Activated T-cell treated with anti-CD3 and anti-CD28 coated beads, Interleukin-2, amount 50 U/mL, for 24 hours (primary cell): Measurements from ENCODE around the gene EFCC1.

Experiments used
- DNase-seq: peaks from one replicate; pipeline ENCODE4 v3.0.0-alpha.2; 2020
- H3K27ac Mint-ChIP-seq: 2 replicates; pipeline ENCODE4 v1.8.0; 2020; ENCODE audit warnings: mild to moderate bottlenecking, mixed read lengths
- H3K27me3 Mint-ChIP-seq: 2 replicates; pipeline ENCODE4 v1.8.0; 2020; ENCODE audit warnings: mixed read lengths
- H3K36me3 Mint-ChIP-seq: 2 replicates; pipeline ENCODE4 v1.8.0; 2020; ENCODE audit warnings: low read depth, mixed read lengths
- H3K4me1 Mint-ChIP-seq: 2 replicates; pipeline ENCODE4 v1.8.0; 2020; ENCODE audit warnings: low read depth, mixed read lengths
- H3K4me3 Mint-ChIP-seq: 2 replicates; pipeline ENCODE4 v1.8.0; 2020; ENCODE audit warnings: mild to moderate bottlenecking, moderate library complexity, mixed read lengths
- H3K9me3 Mint-ChIP-seq: 2 replicates; pipeline ENCODE4 v1.8.0; 2020; ENCODE audit warnings: mixed read lengths

The EFCC1 gene

DNA sequence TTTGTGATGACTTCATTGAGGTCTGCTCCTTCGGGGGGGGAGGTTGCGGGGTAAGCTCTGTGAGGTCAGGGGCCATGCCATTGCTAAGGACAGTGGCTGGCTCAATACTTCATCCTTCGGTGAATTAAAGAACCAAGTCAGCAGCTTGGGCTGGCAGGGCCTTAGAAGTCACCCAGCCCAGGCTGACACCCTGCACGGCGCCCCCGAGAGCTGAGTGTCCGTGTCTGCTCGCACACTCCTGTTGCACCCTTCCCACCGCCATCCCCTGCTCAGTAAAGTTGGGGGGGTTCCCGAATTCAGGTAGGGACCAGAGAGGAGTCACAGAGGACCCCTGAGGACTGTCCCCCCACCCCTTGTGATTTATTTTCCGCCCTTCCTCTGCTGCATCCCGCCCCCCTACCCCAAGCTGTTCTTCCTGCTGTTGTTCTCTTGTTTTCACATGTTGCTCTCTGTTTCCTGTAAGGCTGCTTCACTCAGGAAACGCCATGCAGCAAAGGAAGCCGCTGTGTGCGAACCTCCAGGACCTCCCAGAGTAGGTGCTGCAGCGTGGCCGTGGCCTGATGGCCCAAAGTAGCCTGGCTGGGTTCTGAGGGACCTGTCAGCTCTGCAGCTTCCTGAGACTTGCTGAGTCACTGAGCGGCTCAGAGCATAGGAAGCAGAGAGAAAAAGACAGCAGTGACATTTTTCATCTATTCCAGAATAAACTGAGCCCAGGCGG lies 14.4 kb downstream of the EFCC1 start:
- H3K36me3 Mint-ChIP-seq: no peaks in the 10 kb centered on the region
- H3K27me3 Mint-ChIP-seq: no peaks in the 10 kb centered on the region
- peaks cover 39% of the 10 kb centered on the region for H3K4me1 Mint-ChIP-seq
- peak overlapping the region; percentile 97 for H3K27ac Mint-ChIP-seq
- peak; percentile 75 for DNase-seq
- H3K4me3 Mint-ChIP-seq: peak overlapping the region; percentile 70
- H3K9me3 Mint-ChIP-seq: no peaks in the 10 kb centered on the region

DNA sequence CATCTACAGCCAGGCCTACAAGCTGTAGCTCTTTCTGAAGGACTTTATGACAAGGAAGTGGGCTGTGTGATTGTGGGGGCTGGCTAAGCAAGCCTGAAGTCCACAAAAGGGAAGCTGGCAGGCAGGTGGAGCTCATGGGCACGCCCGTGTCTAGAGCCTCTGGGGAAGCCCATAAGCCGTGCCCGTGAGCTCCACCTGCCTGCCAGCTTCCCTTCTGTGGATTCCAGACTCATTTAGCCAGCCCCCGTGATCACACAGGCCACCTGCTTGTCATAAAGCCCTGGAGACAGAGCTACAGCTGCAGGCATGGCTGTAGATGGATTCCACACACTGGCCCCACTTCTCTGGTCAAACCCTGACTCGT lies 15.2 kb downstream of the EFCC1 start:
- Mint-ChIP-seq H3K27me3 (no peaks in the 10 kb centered on the region), H3K4me3 (peak overlapping the region; percentile 70), H3K36me3 (no peaks in the 10 kb centered on the region), H3K4me1 (peaks cover 39% of the 10 kb centered on the region), H3K9me3 (no peaks in the 10 kb centered on the region), H3K27ac (peak overlapping the region; percentile 97)
- peak; percentile 75 for DNase-seq

DNA sequence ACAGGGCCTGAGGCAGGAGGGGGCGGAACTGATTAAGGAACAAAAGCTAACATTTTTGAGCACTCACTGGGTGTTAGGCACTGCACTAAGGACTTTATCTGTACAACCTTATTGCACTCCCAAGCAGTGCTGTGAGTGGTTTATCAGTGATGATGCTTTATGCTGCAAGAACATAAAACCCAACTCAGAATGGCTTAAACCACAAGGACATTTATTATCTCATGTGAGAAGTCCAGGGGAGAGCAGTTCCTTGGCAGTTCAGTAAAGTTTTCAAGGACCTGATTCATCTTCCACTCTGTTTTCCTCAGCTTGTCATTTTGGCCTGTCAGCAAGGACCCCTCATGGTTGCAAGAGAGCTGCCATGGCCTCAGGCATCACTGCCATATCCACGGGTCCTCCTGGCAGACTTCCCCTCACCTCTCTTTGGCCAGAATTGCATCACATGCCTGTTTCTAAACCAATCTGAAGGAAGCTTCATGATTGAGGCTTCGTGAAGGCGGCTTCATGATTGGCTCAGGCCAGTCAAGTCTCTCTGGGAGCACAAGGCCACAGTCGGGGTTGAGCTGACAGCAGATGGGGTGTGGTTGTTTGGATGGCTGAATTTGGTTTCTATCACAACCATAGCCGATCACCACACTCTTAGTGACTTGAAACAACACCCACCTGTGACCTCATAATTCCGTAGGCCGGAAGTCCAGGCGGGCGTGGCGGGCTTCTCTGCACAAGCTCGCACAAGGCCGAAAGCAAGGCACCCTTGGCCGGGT lies 15.8 kb downstream of the EFCC1 start:
- Mint-ChIP-seq H3K27me3 (no peaks in the 10 kb centered on the region), H3K4me3 (no peak overlapping the region), H3K9me3 (no peaks in the 10 kb centered on the region), H3K36me3 (no peaks in the 10 kb centered on the region), H3K4me1 (peaks cover 39% of the 10 kb centered on the region), H3K27ac (peak overlapping the region; percentile 97)
- no peak for DNase-seq

DNA sequence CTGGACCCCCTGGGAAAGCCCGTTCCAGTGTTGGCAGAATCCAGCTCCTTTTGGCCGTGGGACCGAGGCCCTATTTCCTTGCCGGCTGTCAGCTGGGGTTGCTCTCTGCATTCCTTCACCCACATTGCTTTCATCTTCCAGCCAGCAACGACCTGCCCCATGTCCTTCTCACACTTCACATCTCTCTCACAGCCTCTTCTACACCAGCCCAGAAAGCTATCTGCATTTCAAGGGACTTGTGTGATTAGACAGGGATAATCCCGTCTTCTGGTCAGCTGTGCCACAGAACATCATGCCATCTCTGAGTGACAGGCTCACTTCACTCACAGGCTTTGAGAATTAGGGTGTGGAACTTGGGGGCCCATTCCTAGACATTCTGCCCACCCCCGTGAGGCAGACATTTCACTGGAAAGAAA lies 16.4 kb downstream of the EFCC1 start:
- no peak for DNase-seq
- peak overlapping the region; percentile 77 for H3K27ac Mint-ChIP-seq
- H3K36me3 Mint-ChIP-seq: no peaks in the 10 kb centered on the region
- no peaks in the 10 kb centered on the region for H3K9me3 Mint-ChIP-seq
- H3K4me1 Mint-ChIP-seq: peaks cover 42% of the 10 kb centered on the region
- no peak overlapping the region for H3K4me3 Mint-ChIP-seq
- no peaks in the 10 kb centered on the region for H3K27me3 Mint-ChIP-seq

DNA sequence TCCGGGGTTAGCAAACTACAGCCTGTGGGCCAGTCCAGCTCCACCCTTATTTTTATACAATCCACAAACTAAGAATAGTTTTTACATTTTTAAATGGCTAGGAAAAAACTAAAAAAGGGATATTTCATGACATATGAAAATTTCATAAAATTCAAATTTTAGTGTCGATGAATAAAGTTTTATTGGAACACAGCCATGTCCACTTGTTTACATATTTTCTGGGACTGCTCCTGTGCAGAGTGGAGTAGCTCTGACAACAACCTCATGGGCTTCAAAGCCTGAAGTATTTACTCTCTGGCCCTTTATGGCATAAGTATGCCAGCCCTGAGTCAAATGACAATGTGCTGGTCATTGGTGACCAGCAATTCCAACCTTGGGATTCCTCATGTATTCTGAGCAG lies 17.2 kb downstream of the EFCC1 start:
- no peaks in the 10 kb centered on the region for H3K27me3 Mint-ChIP-seq
- DNase-seq: no peak
- no peaks in the 10 kb centered on the region for H3K36me3 Mint-ChIP-seq
- H3K9me3 Mint-ChIP-seq: no peaks in the 10 kb centered on the region
- H3K4me1 Mint-ChIP-seq: peaks cover 45% of the 10 kb centered on the region
- H3K4me3 Mint-ChIP-seq: no peak overlapping the region
- H3K27ac Mint-ChIP-seq: peak overlapping the region; percentile 77

DNA sequence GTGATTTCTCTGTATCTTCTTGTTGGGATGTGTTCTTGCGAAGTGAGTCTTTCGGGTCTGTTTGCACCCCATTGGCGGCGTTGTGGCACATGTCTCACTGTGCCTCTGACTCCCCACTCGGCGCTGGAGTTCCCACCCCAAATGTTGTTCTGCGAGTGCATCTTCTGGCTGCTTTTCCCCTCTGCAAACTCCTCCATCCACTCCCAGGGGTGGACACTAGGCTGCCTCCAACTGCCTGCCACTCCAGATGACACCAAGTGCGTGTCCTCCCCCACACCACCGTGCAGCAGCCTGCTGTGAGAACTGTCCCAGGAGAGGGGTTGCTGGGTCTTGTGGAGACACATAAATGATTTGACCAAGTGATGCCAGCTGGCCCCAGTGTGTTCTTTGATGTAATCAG lies 17.6 kb downstream of the EFCC1 start:
- no peaks in the 10 kb centered on the region for H3K9me3 Mint-ChIP-seq
- H3K27ac Mint-ChIP-seq: no peak overlapping the region
- no peak overlapping the region for H3K4me3 Mint-ChIP-seq
- no peaks in the 10 kb centered on the region for H3K27me3 Mint-ChIP-seq
- peaks cover 45% of the 10 kb centered on the region for H3K4me1 Mint-ChIP-seq
- H3K36me3 Mint-ChIP-seq: no peaks in the 10 kb centered on the region
- no peak for DNase-seq

DNA sequence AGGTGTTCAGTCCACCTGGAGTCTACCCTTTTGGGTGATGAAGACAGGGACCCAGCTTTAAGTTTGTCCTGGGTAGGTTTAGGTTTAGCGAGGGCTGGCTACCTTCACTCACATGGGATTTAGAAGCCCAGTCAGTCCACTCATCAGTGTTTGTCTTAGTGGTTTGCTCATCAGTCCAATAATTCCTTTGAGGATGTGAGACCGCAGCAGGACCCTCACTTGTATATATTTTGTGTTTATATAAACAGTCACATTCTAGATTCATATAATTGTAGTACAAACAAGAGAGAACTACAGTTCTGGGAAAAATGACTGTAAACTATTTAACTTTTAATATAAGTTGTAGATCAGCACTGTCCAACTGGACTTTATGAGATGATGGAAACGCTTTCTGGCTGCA lies 18.2 kb downstream of the EFCC1 start:
- no peaks in the 10 kb centered on the region for H3K9me3 Mint-ChIP-seq
- no peak for DNase-seq
- no peak overlapping the region for H3K27ac Mint-ChIP-seq
- peaks cover 45% of the 10 kb centered on the region for H3K4me1 Mint-ChIP-seq
- H3K36me3 Mint-ChIP-seq: no peaks in the 10 kb centered on the region
- no peaks in the 10 kb centered on the region for H3K27me3 Mint-ChIP-seq
- no peak overlapping the region for H3K4me3 Mint-ChIP-seq

DNA sequence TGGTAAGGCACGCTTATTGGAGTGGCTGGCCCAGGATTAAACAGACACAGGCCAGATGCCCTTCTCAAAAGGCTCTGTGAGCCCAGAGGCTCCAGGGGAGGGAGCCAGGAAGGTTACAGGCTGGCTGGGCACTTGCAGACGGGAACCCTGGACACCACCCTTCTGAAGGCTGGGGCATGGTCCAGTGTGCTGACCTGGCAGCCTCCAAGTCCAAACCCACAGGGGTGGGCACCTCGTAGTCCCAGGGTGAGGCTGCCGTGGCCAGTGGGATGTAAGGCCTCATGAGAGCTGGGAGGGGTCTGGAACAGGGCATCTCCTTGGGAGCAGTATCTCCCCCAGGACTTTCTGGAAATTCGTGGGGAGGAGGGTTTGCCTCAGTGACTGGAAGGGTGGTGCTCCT lies 19.6 kb downstream of the EFCC1 start:
- H3K27ac Mint-ChIP-seq: no peak overlapping the region
- no peaks in the 10 kb centered on the region for H3K9me3 Mint-ChIP-seq
- peaks cover 35% of the 10 kb centered on the region for H3K4me1 Mint-ChIP-seq
- no peaks in the 10 kb centered on the region for H3K36me3 Mint-ChIP-seq
- no peaks in the 10 kb centered on the region for H3K27me3 Mint-ChIP-seq
- no peak overlapping the region for H3K4me3 Mint-ChIP-seq
- DNase-seq: no peak

DNA sequence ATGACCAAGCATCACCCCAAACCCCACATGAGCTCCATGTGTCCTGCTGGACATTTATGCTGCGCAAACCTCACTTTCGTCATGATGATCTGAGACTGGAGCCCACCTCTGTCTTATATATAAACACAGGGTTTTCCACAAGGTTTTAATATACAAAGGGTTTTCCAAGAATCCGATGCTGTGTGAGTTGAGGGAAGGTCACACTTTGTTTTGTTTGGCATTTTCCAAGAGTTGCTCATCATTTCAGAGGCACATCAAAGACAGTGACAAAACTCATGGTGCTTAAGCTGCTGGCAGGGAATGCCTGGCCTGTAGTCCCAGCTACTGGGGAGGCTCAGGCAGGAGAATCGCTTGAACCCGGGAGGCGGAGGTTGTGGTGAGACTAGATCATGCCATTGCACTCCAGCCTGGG lies 20.0 kb downstream of the EFCC1 start:
- H3K27me3 Mint-ChIP-seq: no peaks in the 10 kb centered on the region
- H3K27ac Mint-ChIP-seq: no peak overlapping the region
- H3K9me3 Mint-ChIP-seq: no peaks in the 10 kb centered on the region
- peaks cover 34% of the 10 kb centered on the region for H3K4me1 Mint-ChIP-seq
- DNase-seq: no peak
- H3K4me3 Mint-ChIP-seq: no peak overlapping the region
- no peaks in the 10 kb centered on the region for H3K36me3 Mint-ChIP-seq

DNA sequence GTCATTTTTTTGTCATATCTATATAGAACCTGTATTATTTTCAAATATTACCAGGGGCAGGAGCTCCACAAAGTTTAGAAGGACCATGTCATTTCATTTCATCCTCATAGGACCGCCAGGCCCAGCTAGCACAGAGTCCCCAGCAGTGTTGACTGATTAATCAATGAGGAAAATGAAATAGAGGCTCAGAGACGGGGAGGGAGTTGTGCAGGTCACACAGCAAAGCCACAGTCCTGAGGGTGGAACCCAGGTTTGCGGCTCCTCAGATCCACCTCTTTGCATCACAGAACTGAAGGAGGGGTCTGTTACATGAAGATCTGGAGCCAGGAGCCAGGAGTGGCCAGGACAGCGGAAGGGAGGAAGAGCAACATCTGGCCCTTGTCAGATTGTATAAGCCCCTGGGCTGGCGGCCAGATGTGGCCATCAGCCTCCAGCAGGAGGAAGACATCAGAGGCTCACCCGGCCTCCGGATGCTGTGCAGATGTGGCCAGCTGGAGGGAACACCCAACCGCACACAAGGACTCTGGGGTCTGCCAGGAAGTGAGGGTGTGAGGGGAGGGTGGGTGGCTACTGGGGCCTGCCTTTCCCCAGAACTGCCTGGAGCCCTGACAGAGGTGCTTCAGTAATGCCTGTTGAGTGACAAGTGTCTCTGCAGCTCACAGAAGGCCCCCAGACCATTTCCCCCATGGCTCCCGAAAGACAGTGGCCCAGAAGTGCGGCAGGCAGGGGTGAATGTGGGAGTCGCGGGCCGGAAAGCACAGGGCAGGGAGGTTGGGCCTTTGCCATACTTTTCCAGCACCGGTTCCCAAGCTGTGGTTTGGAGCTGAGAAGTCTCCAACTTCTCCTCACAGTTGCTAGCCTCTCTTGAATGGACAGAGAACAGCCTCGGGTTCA lies 21.3 kb downstream of the EFCC1 start:
- H3K27ac Mint-ChIP-seq: no peak overlapping the region
- peaks cover 31% of the 10 kb centered on the region for H3K4me1 Mint-ChIP-seq
- H3K36me3 Mint-ChIP-seq: no peaks in the 10 kb centered on the region
- H3K4me3 Mint-ChIP-seq: no peak overlapping the region
- no peaks in the 10 kb centered on the region for H3K27me3 Mint-ChIP-seq
- no peaks in the 10 kb centered on the region for H3K9me3 Mint-ChIP-seq
- DNase-seq: no peak

DNA sequence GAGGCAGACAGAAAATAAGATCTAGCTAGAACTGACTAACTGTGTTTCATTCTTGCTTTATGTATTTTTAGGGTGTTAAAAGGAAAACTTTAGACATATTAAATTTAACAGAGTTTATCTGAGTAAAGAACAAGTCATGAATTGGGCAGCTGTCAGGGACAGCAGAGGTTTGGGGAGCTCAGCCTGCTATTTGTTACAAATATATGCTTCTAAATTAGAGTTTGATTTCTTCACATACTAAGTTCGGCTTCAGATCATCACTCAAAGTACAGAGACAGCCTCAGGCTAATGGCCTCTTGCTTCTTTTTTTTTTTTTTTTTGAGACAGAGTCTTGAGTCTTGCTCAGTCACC lies 21.9 kb downstream of the EFCC1 start:
- Mint-ChIP-seq H3K36me3 (no peaks in the 10 kb centered on the region), H3K4me3 (no peak overlapping the region), H3K27me3 (no peaks in the 10 kb centered on the region), H3K4me1 (peaks cover 25% of the 10 kb centered on the region), H3K9me3 (no peaks in the 10 kb centered on the region), H3K27ac (no peak overlapping the region)
- DNase-seq: no peak

DNA sequence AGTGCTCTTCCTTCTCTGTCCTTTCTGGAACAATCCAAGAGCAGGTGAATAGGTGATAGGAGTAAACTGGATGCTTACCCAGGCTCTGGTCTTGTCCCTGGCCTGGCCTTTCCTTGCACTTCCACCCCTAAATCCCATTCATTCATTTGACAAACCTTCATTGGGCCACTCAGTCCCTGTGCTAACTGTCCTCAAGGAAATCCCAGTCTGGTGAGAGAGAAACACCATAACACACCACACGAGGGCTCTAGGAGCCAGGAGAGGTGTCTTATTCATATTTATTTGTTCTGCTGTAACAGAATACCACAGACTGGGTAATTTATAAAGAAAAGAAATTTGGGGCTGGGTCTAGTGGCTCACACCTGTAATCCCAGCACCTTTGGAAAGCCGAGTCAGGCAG lies 22.8 kb downstream of the EFCC1 start:
- H3K4me1 Mint-ChIP-seq: peaks cover 22% of the 10 kb centered on the region

DNA sequence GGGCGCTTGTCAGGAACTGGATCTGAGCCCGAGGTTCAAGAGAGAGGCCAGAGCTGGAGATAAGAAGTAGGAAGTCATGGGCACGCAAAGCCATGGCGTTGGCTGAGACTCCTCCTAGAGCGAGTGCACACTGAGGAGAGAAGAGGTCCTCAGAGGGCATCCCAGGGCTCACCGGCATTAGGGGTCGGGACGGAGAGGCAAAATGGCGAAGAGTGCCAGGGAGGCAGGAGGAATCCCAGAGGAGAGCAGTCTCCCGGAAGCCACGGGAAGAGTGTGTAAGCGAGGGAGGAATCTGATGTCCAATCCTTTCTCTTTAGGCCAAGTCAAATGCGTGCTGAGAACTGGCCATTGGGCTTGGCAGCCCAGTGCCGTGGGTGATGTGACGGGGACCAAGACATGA lies 24.0 kb downstream of the EFCC1 start:
- H3K36me3 Mint-ChIP-seq: no peaks in the 10 kb centered on the region
- peaks cover 22% of the 10 kb centered on the region for H3K4me1 Mint-ChIP-seq
- DNase-seq: peak; percentile 26
- no peaks in the 10 kb centered on the region for H3K9me3 Mint-ChIP-seq
- no peak overlapping the region for H3K4me3 Mint-ChIP-seq
- no peaks in the 10 kb centered on the region for H3K27me3 Mint-ChIP-seq
- no peak overlapping the region for H3K27ac Mint-ChIP-seq

More for the DNA sequence above, 22.8 kb downstream of the EFCC1 start:
- no peaks in the 10 kb centered on the region for H3K9me3 Mint-ChIP-seq
- H3K27me3 Mint-ChIP-seq: no peaks in the 10 kb centered on the region
- H3K4me3 Mint-ChIP-seq: no peak overlapping the region
- no peak for DNase-seq
- H3K27ac Mint-ChIP-seq: no peak overlapping the region
- no peaks in the 10 kb centered on the region for H3K36me3 Mint-ChIP-seq

DNA sequence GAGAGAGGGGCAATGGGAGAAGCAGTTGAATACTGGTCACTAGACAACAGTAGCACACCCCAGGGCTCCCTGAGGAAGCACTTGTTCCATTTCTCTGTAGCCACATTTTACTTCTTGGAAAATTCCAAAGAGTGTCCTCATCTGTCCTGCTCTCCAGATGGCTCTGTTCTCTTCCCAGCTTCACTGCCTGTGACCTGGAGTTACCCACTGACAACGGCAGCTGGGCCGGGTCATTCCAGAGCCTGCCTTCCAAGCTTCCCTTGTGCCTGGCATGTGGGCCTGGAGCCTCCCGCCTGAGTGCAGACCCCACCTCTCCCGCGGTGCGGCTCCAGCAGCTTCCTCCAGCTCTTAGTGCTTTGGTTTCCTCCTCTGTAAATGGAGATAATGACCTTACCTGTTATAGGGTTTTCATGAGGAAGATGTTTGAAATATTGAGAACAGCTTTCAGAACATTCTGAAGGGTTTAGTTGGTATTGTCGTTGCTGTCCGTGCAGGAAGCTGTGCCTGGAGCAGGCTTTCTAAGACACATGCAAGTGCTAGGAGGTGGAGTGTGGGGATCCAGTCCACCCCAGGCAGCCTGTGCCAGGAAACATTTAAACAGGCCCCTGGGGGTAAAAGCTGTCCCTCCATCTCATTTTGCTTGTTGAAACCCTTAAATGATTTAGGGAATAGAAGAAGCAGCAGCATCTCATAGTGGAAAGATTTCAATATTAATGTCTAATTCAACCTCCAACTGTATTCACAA lies 24.8 kb downstream of the EFCC1 start:
- Mint-ChIP-seq H3K4me3 (peak overlapping the region; percentile 74), H3K27me3 (no peaks in the 10 kb centered on the region), H3K9me3 (no peaks in the 10 kb centered on the region), H3K4me1 (peaks cover 22% of the 10 kb centered on the region), H3K27ac (peak overlapping the region; percentile 96), H3K36me3 (no peaks in the 10 kb centered on the region)
- DNase-seq: peak; percentile 27
